ENCODE results near the gene GAK. TPM values are rescaled to one million over a fixed set of nuclear protein-coding genes. Genes with fewer than 3 reads are reported as not detected.

GAK gene
- total and polyA plus RNA-seq, 2 of the 13 experiments (the other 11 are each of a cell fraction or from before 2014, with no cell fraction given) = 17.5 to 44.3 TPM

GRCh38 chr4:874056-874455, 58.1 kb downstream of the GAK start (continued):
- TF ChIP-seq, protein P1, sequence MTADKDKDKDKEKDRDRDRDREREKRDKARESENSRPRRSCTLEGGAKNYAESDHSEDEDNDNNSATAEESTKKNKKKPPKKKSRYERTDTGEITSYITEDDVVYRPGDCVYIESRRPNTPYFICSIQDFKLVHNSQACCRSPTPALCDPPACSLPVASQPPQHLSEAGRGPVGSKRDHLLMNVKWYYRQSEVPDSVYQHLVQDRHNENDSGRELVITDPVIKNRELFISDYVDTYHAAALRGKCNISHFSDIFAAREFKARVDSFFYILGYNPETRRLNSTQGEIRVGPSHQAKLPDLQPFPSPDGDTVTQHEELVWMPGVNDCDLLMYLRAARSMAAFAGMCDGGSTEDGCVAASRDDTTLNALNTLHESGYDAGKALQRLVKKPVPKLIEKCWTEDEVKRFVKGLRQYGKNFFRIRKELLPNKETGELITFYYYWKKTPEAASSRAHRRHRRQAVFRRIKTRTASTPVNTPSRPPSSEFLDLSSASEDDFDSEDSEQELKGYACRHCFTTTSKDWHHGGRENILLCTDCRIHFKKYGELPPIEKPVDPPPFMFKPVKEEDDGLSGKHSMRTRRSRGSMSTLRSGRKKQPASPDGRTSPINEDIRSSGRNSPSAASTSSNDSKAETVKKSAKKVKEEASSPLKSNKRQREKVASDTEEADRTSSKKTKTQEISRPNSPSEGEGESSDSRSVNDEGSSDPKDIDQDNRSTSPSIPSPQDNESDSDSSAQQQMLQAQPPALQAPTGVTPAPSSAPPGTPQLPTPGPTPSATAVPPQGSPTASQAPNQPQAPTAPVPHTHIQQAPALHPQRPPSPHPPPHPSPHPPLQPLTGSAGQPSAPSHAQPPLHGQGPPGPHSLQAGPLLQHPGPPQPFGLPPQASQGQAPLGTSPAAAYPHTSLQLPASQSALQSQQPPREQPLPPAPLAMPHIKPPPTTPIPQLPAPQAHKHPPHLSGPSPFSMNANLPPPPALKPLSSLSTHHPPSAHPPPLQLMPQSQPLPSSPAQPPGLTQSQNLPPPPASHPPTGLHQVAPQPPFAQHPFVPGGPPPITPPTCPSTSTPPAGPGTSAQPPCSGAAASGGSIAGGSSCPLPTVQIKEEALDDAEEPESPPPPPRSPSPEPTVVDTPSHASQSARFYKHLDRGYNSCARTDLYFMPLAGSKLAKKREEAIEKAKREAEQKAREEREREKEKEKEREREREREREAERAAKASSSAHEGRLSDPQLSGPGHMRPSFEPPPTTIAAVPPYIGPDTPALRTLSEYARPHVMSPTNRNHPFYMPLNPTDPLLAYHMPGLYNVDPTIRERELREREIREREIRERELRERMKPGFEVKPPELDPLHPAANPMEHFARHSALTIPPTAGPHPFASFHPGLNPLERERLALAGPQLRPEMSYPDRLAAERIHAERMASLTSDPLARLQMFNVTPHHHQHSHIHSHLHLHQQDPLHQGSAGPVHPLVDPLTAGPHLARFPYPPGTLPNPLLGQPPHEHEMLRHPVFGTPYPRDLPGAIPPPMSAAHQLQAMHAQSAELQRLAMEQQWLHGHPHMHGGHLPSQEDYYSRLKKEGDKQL (CRISPR knock-in tag; IDR thresholded peaks at IDR 0.05; ENCODE audit: low read depth) = no peak
- TF ChIP-seq DMAP1 (CRISPR knock-in tag; IDR thresholded peaks at IDR 0.05) = no peak

DNA sequence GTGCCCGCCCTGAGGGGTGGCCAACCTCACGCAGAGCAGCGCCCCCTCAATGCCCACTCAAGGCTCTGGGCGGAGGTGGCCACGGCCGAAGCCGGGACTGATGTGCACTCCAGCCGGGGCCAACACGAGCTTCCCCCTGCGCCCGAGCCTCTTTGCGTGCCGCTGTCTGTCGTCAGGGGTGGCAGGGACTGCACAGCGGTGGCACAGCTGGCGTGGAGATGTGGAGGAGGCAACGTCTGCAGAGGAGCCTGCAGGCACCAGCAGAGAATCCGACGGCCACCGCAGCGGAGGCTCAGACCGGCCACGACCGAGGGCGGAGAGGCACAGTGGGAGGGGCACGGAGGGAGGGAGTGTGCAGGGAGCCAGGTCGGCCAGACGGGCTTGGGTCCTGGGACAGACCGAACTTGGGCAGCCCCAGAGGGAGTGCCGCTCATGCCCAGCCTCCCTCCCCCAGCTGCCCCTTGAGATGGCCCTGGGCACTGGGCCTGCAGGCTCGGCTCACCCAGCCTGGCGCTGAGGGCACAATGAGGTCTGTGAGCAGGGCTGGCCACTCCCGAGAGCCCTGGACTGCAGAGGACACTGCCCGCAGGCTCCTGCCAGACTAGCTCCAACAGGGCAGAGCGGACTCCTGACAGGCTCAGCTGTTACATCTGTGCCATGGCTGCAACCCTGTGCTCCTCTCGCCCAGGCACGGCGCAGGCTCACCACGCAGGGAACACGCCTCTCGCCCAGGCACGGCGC, 59.7 kb downstream of the GAK start:
- no peak overlapping the region for H3K4me2 ChIP-seq (ENCODE audit: low read depth, low read length)
- FAIRE-seq = no peak
- peaks cover 9 to 27% of the 10 kb centered on the region in 2 experiments for H3K36me3 ChIP-seq (replicated peaks in 1 of 2; ENCODE audit: control insufficient read depth in 1 of 2, insufficient read depth in 2 of 2, low read length in 2 of 2)
- intact Hi-C loops (cut with micrococcal nuclease; ENCODE audit: unreplicated experiment) = no loop called here
- in situ Hi-C loops (cut with HindIII; ENCODE audit: extremely low pct_ligation_motif_present, low pct_unique_long_range_greater_than_20kb) = no loop called here
- DNase-seq (ENCODE audit: low spot score) = no peak
- 97% methylated on average over 27 of the region's 43 CpGs for WGBS (ENCODE audit: low lambda C conversion rate)
- ChIA-PET POLR2A (no interaction called here), CTCF (ENCODE audit: low intra/inter-chr PET ratio, low total read pairs) (no interaction called here)
- H3K79me2 ChIP-seq (ENCODE audit: insufficient read depth, low read length) = no peaks in the 10 kb centered on the region
- no TSS peak for BruUV-seq (replicated peaks)
- no peak overlapping the region for H3K9ac ChIP-seq (ENCODE audit: insufficient read depth, low read depth, low read length)
- H3K4me1 ChIP-seq (ENCODE audit: insufficient read depth, low read length) = peaks cover 22% of the 10 kb centered on the region
- ATAC-seq = no peak
- H3K9me3 ChIP-seq (ENCODE audit: low read length) = no peaks in the 10 kb centered on the region
- TF ChIP-seq AGO2 (optimal IDR thresholded peaks at IDR 0.05; ENCODE audit: low read depth, low read length) = peak; percentile 61
- TF ChIP-seq, protein P2, sequence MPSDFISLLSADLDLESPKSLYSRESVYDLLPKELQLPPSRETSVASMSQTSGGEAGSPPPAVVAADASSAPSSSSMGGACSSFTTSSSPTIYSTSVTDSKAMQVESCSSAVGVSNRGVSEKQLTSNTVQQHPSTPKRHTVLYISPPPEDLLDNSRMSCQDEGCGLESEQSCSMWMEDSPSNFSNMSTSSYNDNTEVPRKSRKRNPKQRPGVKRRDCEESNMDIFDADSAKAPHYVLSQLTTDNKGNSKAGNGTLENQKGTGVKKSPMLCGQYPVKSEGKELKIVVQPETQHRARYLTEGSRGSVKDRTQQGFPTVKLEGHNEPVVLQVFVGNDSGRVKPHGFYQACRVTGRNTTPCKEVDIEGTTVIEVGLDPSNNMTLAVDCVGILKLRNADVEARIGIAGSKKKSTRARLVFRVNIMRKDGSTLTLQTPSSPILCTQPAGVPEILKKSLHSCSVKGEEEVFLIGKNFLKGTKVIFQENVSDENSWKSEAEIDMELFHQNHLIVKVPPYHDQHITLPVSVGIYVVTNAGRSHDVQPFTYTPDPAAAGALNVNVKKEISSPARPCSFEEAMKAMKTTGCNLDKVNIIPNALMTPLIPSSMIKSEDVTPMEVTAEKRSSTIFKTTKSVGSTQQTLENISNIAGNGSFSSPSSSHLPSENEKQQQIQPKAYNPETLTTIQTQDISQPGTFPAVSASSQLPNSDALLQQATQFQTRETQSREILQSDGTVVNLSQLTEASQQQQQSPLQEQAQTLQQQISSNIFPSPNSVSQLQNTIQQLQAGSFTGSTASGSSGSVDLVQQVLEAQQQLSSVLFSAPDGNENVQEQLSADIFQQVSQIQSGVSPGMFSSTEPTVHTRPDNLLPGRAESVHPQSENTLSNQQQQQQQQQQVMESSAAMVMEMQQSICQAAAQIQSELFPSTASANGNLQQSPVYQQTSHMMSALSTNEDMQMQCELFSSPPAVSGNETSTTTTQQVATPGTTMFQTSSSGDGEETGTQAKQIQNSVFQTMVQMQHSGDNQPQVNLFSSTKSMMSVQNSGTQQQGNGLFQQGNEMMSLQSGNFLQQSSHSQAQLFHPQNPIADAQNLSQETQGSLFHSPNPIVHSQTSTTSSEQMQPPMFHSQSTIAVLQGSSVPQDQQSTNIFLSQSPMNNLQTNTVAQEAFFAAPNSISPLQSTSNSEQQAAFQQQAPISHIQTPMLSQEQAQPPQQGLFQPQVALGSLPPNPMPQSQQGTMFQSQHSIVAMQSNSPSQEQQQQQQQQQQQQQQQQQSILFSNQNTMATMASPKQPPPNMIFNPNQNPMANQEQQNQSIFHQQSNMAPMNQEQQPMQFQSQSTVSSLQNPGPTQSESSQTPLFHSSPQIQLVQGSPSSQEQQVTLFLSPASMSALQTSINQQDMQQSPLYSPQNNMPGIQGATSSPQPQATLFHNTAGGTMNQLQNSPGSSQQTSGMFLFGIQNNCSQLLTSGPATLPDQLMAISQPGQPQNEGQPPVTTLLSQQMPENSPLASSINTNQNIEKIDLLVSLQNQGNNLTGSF (CRISPR knock-in tag; IDR thresholded peaks at IDR 0.05) = no peak
- no peak overlapping the region for H3K4me3 ChIP-seq (replicated peaks in 1 of 3; ENCODE audit: insufficient read depth in 1 of 3, low read depth in 2 of 3, low read length in 3 of 3)
- H4K20me1 ChIP-seq (ENCODE audit: insufficient read depth, low read length) = no peaks in the 10 kb centered on the region
- no peak overlapping the region for H2AFZ ChIP-seq (ENCODE audit: low read length)
- H3K27ac ChIP-seq (ENCODE audit: extremely low read length, insufficient read depth, low read length) = no peak overlapping the region
- no peaks in the 10 kb centered on the region for H3K27me3 ChIP-seq (ENCODE audit: control insufficient read depth in 1 of 2, insufficient read depth in 2 of 2, low read length in 2 of 2)
